ENCODE data around the gene VPS26A.
"Not testable (repeated sequence)": the region's sequence is repeated elsewhere in the genome, so short reads cannot be mapped to it uniquely, and the experiment has no call there.

Gene VPS26A

DNA sequence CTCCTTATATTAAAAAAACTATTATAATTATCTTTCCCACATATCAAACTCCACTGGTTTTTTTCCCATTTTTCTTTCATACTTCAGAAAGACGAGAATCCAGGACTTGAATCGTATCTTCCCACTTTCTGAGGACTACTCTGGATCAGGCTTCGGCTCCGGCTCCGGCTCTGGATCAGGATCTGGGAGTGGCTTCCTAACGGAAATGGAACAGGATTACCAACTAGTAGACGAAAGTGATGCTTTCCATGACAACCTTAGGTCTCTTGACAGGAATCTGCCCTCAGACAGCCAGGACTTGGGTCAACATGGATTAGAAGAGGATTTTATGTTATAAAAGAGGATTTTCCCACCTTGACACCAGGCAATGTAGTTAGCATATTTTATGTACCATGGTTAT is 20.2 kb upstream of the VPS26A start:
- DNase-seq = no peak

DNA sequence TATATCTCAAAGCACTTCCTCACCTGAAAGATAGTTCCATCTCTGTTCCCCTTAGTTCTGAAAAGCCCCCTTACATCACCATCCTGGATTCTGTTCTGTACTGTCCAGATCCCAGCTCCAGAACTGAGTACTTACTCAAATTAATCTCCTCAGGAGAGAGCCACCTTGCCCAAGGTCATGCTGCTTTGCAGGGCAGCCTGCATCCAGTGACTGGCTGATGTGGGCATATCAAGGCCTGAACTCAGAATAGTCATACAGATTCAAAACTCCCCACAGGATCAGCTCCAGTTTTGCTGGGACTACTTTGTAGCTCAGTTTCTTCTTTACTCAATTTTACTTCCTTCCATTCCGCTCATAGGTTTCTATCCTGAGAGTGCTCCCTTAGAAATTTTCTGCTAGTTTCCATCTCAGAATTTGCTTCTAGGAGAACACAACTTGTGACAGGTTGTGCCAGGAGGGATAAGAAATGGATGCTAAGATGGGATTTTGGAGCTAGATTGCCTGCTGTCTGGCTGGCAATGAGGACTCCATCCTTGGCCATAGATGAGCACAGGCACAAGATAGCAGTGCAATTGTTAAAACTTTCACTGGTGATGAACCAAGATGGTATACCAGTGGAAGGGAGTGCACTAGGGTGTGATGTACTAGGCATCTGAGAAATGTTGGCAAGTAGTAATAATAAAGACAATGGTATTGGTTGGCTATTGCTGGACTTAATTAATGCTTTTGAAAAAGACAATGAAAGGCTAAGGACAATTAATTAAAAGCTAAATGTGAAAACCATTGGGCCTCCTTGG is 18.8 kb upstream of the VPS26A start:
- no peak for DNase-seq

DNA sequence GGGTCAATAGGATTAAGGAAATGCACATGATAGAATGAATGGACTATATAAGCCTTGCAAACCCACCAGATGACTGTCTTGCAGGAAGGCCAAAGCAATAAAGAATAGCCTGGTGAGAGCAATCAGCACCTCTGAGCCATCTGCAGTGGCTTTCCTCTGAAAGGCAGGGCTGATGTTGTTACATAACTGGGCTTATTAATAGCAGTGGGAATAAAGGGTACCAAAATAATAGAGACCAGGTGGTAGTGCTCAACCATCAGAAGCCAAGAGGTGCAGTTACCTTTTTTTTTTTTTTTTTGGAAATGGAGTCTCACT is 16.8 kb upstream of the VPS26A start:
- DNase-seq = no peak

DNA sequence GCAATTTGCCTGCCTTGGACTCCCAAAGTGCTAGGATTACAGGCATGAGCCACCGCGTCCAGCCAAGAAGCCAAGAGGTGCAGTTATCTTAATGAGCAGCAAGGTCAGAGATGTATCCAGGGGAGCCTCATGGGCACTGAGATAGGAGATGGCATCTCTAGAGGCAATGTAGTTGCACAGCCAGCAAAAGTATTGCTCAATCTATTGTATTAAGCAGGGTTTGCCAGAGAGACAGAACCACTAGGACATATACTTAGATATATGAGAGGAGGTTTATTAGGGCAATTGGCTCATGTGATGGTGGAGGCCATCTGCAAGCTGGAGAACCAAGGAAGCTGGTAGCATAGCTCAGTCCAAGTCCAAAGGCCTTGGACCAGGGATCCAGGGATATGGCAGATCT is 16.3 kb upstream of the VPS26A start:
- DNase-seq = no peak

DNA sequence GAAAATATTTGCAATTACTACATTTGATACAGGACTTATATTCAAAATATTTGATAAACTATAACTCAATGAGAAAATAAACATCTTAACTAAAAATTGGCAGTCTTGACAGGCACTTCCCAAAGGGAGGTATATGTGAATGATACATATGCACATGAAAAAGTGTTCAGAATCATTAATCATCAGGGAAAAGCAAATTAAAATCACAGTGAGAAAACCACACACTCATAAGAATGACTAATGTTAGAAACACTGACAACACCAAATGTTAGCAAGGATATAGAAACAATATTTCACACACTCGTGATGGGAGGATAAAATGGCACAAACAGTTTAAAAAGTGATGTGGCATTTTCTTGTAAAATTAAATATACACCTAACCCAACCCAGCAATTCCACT is 4.1 kb upstream of the VPS26A start:
- DNase-seq = no peak

DNA sequence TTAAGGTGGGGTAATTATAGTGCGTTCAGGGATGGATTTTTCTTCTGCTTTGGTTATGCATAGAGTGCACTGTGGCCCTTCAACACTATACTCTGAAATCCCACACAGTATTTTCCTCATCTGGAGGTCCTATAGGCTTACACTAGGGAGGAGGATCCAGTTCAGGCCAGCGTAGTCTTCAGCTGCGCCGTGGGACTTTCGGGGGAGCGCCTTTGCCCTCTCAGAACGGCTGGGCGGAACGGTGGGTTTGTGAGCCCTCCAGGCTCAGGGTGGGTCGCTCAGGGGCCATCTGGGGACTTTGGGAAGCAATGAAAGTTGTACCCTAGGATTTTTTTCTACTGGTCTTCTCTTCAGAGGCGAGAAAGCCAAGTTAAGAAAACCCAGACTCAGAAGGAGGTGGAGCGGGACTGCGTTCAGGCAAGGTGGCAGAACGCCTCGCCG is 652 bp upstream of the VPS26A start:
- DNase-seq = peak; percentile 80

DNA sequence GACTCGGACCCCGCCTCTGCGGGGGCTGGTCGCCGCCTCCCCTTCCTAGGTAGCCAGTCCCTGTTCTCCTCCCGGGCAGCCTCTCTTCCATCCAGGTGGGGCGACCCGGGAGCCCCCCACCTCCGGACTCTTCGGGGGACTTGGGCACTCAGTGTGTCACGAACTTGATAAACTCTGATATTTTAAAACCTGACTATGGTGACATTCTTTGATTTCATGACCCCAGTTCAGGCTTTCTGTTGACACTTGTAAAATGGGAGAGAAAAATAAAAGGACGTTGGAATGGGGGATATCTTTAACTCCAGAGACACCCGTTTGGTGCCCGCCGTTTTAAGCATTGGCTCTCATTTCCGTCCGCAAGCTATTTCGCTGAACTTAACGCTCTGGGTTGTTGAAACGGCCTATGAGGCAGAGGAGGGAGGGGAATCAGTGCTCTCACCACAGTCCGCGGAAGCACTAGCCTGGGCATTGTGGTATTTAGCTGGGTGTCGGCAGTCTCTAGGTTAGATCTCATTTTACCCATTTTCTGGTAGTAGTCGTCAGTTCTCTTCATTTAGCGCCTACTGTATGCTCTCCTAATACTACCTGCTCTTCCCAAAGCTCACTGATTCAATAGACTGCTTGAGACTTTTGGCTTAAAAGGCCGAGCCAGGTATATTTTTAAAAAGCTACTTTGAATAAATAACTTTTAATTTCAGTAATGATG is 738 bp downstream of the VPS26A start:
- peak; percentile 76 for DNase-seq

DNA sequence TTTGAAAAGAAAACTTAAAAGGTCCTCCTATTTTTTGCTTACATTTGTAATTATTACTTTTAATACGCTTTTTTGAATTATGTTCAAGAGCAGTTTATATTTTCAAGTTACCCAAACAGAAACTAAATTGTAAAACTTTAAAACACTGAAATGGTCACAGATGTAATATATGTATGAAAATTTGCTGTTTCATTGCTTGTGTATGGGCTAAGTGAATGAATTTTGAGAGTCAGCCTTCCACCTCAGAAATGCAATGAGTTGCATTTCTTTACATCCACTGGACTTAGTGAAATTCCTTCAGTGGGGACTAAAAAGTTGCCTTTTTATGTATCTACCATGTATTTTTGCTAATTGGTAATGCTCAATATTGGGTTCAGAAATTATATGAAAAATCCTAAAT is 1.6 kb downstream of the VPS26A start:
- no peak for DNase-seq

DNA sequence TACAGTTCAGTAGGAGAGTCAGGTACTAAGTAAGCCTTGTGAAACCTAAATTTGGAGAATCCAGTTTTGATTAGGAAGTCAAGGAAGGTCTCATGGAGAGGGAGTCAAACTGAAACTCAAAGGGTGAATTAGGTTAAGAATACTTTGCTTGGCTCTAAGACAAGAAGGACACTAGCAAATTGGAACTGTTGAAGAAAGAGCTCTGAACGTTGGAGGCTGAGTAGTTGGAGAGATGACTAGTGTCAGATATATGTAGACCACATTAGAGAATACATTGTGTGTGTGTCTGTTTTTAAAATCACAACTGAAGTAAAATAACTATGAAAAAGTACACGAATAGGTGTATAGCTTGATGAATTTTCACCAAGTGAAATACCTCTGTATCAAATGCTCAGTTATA is 6.3 kb downstream of the VPS26A start:
- DNase-seq = no peak

DNA sequence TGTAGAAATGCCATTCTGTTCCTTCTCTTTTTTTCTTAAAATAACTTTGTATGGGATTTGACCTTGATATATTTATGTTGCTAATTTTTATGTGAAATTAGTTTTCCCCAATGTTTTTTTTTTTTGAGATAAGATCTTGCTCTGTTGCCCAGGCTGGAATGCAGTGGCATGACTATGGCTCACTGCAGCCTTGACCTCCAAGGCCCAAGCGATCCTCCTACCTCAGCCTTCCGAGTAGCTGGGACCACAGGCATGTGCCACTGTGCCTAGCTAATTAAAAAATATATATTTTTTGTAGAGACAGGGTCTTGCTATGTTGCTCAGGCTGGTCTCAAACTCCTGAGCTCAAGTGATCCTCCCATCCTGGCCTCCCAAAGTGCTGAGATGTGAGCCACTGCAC is 16.0 kb downstream of the VPS26A start:
- DNase-seq = no peak

DNA sequence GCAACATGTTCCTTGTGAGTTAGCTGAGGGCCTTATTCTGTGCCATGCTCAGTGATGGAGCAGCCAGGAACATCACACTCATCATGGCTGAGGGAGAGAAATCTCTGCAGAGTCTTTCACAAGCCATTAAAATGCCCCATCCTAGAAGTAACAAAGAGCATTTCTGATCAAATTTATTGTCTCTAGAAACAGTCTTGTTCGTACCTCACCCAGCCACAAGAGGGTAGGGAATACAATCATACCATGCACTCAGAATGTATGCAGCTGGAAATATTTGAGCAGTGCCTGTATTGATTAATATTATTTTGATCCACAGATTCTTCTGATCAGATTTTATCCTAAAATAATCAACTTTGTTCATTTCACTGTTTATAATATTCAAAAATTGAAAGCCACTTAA is 17.3 kb downstream of the VPS26A start:
- DNase-seq = no peak

DNA sequence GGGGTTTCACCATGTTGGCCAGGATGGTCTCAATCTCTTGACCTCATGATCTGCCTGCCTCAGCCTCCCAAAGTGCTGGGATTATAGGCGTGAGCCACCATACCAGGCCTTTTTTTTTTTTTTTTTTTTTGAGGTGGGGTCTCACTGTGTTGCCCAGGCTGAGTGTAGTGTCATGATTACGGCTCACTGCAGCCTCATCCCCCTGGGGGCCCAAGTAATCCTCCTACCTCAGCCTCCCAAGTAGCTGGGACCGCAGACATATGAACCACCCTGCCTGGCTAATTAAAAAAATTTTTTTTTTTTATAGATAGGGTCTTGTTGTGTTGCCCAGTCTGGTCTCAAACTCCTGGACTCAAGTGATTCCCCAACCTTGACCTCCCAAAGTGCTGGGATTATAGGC is 18.1 kb downstream of the VPS26A start:
- DNase-seq = not testable (repeated sequence)

DNA sequence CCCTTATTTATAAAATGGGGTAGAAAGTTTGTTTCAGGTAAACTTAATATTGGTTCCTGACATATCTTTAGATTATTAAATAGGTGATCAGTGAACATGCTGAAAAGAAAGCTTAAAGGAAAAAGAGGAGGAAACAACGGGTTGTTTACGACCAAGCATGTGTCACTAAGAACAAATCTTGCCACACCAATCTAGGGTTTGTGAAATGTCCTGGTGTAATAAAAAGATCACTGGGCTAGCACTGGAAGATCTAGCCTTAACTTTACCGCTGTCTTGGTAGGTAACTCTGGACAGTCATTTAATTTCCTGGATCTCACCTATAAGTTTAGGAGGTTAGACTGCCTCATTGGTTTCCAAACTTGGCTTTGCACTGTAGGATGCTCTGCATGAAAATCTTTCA is 19.0 kb downstream of the VPS26A start:
- DNase-seq = no peak

DNA sequence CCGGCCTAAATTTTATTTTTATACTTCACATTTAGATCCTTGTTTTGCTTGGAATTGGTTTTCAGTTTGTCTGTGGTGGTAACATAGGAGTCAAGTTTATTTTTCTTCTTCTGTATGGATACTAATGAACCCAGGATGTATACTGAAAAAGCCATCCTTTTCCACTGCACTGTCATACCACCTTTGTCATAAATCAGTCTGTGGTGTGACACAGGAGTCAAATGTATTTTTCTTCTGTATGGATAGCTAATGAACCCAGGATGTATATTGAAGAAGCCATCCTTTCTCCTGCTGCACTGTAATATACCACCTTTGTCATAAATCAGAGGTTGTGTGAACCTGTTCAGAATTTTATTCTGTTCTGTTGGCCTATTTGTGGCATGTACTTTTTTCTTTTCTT is 21.4 kb downstream of the VPS26A start:
- DNase-seq = no peak

DNA sequence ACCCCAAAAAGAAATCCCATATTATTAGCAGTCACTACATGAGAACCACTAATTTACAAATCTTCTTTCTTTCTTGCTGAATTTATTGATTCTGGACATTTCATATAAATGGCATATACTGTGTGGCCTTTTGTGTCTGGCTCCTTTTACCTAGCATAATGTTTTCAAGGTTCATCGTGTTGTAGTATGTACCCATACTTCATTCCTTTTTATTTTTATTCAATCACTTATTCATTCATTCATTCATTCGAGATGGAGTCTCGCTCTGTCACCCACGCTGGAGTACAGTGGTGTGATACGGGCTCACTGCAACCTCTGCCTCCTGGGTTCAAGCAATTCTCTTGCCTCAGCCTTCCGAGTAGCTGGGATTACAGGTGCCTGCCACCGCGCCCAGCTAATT is 21.9 kb downstream of the VPS26A start:
- no peak for DNase-seq

DNA sequence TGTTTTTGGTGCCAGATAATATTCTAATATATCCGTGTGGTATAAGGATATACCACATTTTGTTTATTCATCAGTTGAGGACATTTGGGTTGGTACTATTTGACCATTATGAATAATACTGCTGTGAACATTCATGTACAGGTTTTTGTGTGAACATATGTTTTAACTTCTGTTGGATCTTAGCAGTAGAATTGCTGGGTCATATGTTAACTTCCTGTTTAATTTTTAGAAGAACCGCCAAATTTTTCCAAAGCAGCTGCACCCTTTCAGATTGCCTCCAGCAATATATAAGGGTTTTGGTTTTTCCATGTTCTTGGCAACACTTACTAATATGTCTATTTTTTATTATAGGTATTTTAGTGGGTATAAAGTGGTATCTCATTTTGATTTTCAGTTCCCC is 22.8 kb downstream of the VPS26A start:
- DNase-seq = no peak

DNA sequence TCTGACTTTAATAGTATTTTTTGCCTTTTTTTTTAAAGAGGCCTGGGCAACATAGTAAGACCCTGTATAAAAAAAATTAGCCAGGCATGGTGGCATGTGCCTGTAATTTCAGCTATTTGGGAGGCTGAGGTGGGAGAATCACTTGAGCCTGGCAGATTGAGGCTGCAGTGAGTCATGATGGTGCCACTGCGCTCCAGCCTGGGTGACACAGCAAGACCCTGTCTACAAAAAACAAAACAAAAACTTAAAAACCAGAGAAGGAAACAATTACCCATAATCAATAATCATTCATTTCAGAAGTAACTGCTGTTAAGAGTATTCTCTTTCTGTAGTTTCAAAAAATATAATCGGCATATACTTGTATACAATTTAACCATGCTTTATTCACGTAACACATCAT is 28.0 kb downstream of the VPS26A start:
- DNase-seq = no peak

DNA sequence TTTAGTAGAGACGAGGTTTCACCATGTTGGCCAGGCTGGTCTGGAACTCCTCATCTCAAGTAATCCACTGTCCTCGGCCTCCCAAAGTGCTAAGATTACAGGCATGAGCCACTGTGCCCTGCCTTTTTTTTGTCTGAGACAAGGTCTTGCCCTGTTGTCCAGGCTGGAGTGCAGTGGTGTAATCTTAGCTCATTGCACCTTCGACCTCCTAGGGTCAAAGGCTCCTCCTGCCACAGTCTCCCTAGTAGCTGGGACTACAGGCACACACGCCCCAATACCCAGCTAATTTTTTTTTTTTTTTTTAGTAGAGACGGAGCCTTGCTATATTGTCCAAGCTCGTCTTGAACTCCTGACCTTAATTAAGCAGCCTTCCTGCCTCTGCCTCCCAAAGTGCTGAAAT is 29.2 kb downstream of the VPS26A start:
- no peak for DNase-seq

DNA sequence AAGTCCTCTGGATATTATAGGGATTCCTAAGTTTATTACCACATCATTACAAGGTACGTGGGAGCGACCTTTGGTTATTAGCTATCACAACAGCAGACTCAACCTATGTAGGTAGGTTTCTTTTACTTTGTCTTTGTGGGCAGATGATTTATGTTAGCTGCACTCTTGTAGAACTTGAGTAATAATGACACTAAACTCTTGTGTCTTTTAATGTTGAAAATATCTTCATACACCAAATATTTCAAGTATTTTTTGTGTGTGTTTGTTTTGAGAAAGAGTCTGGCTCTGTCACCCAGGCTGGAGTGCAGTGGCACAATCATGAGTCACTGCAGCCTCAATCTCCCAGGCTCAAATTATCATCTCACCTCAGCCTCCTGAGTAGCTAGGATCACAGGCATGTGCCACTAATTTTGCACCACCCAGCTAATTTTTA is 36.8 kb downstream of the VPS26A start:
- DNase-seq = no peak

DNA sequence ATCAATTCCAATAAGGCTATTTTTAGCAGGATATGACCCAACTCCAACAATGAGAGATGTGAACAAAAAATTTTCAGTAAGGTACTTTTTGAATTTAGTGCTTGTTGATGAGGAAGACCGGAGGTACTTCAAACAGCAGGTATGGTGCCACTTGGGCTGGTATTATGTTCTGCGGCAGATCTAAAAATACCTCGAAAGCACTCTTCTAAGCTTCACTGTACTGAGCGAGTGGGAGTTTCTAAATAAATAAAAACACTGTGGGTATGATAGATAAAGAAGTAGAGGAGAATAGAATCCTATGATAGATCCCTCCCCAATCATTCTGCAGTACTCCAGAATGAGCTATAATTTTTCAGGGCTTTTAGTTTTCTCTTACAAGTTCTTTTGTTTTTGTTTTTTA is 44.5 kb downstream of the VPS26A start:
- DNase-seq = no peak

DNA sequence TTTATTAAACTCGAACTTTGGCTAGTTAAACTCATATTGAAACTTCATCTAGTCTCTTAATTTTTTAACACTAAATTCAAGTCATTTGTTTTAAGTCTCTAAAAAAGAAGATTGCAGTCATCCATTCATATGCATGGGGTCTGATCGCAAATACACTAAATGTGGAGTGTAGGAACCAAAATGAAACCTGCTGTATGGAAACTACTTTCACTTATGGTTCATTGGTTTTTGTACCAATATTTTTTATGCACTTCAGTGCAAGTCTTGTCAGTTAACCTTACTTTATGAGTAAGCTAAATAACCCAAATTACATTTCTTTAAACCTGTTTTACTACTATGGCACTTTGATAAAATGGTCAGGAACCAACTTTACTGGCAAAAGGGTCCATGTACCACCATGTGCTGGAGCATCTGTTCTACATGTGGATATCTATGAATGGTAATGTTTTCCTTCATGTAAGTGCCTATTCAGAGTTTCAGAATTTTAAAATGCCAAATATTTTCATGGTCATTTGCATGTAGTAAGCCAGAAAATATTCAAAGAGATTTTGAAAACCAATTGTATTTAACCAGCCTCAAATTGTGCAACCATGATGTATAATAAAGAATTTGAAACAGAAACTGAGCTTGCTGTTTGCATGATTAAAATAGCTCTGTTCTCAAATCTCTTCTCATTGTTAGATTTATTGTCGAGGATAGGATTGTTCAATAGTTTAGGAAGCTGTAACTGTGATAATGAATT is 48.4 kb downstream of the VPS26A start:
- no peak for DNase-seq

DNA sequence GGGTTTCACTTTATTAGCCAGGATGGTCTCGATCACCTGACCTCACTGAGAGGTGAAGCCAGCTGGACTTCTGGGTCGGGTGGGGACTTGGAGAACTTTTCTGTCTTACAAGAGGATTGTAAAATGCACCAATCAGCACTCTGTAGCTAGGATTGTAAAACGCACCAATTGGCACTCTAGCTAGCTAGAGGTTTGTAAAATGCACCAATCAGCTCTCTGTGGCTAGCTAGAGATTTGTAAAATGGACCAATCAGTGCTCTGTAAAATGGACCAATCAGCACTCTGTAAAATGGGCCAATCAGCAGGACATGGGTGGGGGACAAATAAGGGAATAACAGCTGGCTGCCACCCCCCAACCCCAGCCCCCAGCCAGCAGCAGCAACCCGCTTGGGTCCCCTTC is 51.3 kb downstream of the VPS26A start:
- peak; percentile 5 for DNase-seq

DNA sequence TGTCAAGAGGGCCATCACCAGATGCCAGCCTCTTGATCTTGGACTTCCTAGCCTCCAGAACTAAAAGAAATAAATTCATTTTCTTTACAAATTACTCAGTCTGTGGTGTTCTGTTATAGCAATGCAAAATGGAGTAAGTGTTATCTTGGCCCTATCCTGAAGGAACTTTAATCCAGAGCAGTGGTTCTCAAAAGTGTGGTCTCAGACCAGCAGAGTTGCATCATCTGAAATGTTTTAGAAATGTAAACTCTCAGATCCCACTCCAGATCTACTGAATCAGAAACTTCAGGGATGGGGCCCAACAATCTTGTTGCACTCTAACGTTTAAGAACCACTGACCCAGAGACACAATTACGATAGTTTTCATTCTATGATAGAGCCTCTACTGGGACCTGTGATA is 52.8 kb downstream of the VPS26A start:
- no peak for DNase-seq

DNA sequence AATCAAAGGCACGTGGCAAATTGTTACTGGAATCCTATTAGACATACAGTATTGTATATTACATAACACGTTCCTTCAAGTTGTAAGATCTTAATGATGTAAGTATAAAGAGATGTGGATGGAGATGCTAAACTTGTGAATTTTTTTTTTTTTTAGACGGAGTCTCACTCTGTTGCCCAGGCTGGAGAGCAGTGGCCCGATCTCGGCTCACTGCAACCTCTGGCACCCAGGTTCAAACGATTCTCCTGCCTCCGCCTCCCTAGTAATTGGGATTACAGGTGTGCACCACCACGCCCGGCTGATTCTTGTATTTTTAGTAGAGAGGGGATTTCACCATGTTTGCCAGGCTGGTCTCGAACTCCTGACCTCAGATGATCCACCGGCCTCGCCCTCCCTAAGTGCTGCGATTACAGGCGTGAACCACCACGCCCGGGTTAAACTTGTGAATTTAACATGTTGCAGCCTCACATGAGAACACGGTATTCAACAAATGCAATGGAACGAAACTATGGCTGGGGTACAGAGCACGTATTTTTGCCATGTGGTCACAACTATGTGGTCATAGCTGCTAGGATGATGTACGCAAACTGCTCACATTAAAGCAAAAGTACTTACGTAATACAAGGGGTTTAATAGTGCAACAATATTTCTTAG is 55.2 kb downstream of the VPS26A start:
- DNase-seq = peak; percentile 94

Measured in DMS53 (cell line).